NCI-H82 treated with DMSO at 0.1 percent for 48 hours (cell line): ENCODE measurements around the gene INSL3.
A peak's percentile ranks its signal among the peaks of the same experiment; 100 is the strongest.
"Not testable (repeated sequence)": the region's sequence is repeated elsewhere in the genome, so short reads cannot be mapped to it uniquely, and the experiment has no call there.

Source experiments
- DNase-seq: peaks from one replicate; lab custom pipeline; 2025; ENCODE audit not compliant: unreplicated experiment; lab: John Stamatoyannopoulos, UW

INSL3 gene

DNA sequence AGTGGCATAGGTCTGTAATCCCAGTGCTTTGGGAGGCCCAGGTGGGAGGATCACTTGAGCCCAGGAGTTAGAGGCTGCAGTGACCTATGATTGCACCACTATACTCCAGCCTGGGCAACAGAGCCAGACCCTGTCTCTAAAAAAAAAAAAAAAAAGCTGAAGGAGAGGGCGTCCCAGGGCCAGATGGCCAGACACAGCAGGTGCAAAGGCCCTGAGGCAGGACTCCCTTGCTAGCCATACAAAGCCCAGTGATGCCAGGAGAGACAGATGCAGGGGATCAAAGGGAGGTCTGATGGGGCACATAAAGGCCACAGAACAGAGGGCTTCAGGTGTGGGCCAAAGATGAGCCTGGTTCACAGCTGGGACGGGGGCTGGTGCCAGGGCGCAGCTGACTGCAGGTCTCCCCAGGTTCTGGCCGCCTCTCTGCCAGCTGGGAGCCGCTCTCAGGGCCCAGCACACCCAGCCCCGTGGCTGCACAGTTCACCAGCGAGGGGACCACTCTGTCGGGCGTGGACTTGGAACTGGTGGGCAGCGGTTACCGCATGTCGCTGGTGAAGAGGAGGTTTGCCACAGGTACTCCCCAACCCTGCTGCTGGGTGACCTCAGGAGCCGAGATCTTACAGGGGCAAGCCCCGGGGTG, 33.9 kb downstream of the INSL3 start:
- DNase-seq = no peak

- DNase-seq = peak; percentile 49
Measured at GRCh38 chr19:17784201-17785008, 36.9 kb downstream of the INSL3 start.

DNA sequence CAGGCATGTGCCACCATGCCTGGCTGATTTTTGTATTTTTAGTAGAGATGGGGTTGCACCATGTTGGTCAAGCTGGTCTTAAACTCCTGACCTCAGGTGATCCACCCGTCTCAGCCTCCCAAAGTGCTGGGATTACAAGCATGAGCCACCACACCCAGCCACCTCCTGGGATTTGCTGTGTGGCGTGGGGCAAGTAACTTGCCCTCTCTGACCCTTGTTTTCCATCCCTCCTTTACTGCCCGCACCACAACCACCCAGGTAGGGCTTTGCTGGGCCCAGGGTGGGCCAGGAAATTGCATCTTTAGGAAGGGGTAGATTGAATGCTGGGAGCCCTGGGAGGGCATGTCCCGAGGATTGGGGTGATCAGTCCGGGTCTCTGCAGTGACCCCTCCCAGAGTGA, 37.6 kb downstream of the INSL3 start:
- DNase-seq = not testable (repeated sequence)

DNA sequence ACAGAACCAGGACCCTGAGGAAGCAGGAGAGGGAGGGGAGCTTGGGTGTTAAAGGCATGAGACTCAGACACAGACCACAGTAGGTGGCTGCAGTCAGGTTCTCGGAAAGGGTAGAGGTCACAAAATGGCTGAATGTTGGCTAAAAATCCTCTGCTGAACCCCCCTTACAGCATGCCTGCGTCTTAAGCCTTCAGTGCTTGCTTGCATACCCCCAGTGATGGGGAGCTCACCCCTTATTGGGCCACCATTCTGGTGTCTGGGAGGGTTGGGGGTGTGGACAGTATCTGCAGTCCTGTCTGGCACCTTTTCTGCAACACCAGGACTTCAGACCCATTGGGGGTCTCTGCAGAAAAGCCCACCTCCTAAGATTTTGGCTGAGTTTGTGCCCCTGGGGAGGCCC, 40.5 kb downstream of the INSL3 start:
- no peak for DNase-seq

DNA sequence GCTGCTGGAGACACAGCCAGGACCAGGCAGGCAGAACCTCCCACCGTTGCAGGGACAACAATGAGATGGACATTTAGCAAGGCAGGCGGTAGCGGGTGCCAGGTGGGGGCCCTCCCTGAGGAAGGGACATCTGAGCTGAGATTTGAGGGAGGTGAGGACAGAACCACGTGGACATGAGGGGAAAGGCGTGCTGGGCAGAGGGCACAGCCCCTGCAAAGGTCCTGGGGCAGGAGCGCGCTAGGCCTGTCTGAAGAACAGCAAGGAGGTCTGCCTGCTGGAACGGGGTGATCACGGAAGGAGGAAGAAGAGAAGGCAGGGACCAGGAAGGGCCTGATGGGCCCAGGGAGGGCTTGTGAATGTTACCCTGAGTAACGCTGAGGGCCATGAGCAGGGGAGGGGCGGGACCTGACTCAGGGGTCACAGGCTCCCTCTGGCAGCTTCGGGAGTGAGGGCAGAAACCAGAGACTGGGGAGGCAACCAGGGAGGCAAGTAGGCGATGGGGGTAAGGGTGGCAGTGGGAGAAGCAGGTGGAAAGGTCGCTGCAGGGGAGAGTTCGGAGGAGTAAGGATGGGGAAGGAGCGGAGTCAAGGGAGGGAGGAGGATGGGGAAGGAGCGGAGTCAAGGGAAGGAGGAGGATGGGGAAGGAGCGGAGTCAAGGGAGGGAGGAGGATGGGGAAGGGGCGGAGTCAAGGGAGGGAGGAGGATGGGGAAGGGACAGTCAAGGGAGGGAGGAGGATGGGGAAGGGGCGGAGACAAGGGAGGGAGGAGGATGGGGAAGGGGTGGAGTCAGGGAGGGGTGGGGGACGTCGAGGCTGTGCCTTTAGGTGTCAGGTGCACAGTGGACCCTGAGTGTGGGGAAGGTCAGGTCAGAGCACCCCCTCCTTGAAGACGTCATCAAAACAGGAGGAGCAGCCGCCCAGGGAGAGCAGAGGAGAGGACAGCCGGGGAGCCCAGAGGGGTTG, 42.1 kb downstream of the INSL3 start:
- DNase-seq = peak; percentile 32

DNA sequence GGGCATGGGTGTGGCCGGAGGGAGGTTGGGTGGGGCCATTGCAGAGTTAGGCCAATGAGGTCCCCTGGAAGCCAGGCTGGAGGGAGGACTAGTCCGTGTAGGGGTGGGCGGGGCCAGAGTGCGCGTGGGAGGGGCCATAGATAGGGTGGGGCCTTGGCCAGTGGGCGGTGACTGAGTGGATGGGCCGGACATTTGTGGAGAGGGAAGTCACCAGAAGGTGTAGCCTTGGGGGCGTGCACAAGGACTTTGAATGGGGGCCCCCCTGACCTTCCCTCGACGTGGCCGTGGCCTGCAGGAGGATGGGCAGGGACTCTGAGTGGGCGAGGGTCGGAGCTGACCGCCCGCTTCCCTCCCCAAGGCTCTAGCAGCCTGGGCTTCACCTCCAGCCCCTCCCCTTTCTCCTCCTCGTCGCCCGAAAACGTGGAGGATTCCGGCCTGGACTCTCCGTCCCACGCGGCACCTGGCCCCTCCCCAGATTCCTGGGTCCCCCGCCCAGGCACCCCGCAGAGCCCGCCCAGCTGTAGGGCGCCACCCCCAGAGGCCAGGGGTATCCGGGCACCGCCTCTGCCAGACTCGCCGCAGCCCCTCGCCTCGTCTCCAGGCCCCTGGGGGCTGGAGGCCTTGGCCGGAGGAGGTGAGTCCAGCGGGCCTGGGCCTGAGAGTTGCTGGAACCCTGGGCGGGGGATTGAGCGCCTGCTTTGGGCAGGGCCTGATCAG, 42.9 kb downstream of the INSL3 start:
- DNase-seq = peak; percentile 88

DNA sequence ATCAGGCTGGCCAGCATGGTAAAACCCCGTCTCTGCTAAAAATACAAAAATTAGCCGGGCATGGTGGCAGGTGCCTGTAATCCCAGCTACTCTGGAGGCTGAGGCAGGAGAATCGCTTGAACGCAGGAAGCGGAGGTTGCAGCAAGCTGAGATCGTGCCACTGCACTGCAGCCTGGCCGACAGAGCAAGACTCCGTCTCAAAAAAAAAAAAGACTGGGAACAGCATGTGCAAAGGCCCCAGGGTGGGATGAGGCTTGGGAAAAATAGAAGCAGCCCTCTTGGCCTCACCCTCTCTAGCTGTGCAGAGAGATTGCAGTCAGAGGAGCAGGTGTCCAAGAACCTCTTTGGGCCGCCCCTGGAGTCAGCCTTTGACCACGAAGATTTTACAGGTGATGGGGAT, 43.5 kb downstream of the INSL3 start:
- not testable (repeated sequence) for DNase-seq

GRCh38 chr19:17775991-17776803, 45.1 kb downstream of the INSL3 start:
- DNase-seq = no peak

DNA sequence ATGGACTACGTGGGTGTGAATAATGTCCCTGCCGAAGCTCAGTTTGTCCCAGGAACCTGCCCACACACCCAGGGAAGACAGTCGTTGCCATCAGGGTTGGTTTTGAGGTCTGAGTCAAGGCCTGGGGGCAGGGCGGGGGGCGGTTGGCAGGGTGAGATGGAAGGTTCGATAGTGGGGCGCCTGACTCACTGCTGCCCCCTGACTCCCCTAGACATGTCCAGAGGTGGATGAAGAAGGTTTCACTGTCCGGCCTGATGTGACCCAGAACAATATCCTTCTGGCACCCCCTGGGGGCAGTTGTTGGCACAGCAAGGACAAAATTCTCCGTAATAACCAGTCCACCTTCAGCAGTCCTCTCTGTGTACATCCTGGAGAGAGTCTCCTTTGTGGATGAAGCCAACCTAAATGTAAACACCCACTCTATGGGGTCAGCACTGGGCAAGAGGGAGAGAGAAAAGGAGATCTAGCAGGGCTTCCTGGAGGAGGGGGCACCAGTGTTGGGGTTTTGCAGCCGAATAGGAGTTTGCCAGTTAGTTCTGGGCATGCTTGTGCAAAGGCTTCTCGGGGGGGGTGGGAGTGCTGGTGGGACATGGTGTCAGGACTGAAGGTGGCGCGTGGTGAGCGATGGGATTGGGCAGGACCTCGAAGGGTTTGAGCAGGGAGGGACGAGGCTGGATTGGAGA, 45.9 kb downstream of the INSL3 start:
- DNase-seq = no peak

GRCh38 chr19:17772172-17772571, 49.1 kb downstream of the INSL3 start:
- DNase-seq = no peak

- no peak for DNase-seq
Measured at GRCh38 chr19:17770613-17771012, 50.7 kb downstream of the INSL3 start.

- DNase-seq = no peak
Measured at GRCh38 chr19:17767559-17767958, 53.8 kb downstream of the INSL3 start.

- DNase-seq = peak; percentile 71
Measured at GRCh38 chr19:17766543-17767131, 54.7 kb downstream of the INSL3 start.
